Right atrium auricular region (tissue), 2 donors: Measurements from ENCODE around the gene STK32B. TPM values are rescaled to one million over a fixed set of nuclear protein-coding genes. Genes with fewer than 3 reads are reported as not detected.
A peak's percentile ranks its signal among the peaks of the same experiment; 100 is the strongest.

Source experiments
- DNase-seq: peaks from one replicate; pipeline ENCODE4 v3.0.0-alpha.2; 2019; ENCODE audit warnings: low spot score
- H3K27ac ChIP-seq, 2 donors: fragments of 200-600 bp; sonication (generic); 1 replicate in 1 of 2; 2 replicates in 1 of 2; pipeline ENCODE4 v1.5.1; 2016 to 2019
- H3K27me3 ChIP-seq, 2 donors: fragments of 200-600 bp; sonication (generic); one replicate each; pipeline versions ENCODE4 v1.5.1 to v1.6.0; 2017 to 2019
- H3K36me3 ChIP-seq: fragments of 200-600 bp; sonication (generic); one replicate; pipeline ENCODE4 v1.5.1; 2016
- H3K4me1 ChIP-seq, 2 donors: fragments of 200-600 bp; sonication (generic); one replicate each; pipeline versions ENCODE4 v1.5.1 to v1.6.0; 2017 to 2019
- H3K4me3 ChIP-seq, 2 donors: fragments of 200-600 bp; sonication (generic); 1 replicate in 1 of 2; 2 replicates in 1 of 2; pipeline ENCODE4 v1.5.1; 2017 to 2019; ENCODE audit warnings: mild to moderate bottlenecking in 1 of 2, moderate library complexity in 1 of 2
- H3K9me3 ChIP-seq, 2 donors: fragments of 200-600 bp; sonication (generic); one replicate each; pipeline ENCODE4 v1.5.1; 2019
- total RNA-seq, 2 donors: library from RNA; depleted of rRNA; stranded (reverse); fragments of >200 nt; gene quantifications; one replicate each; pipeline ENCODE4 v1.1.0, GENCODE V29; 2016
- TF ChIP-seq, protein P1 (sequence below), 2 donors: fragments of 200-600 bp; sonication (generic); IDR thresholded peaks; one replicate each; pipeline ENCODE4 v1.5.1; 2019; ENCODE audit warnings: antibody characterized with exemption in 2 of 2

Gene STK32B
- total RNA-seq, 2 donors from 2014 or later: 0.31 to 0.59 TPM

DNA sequence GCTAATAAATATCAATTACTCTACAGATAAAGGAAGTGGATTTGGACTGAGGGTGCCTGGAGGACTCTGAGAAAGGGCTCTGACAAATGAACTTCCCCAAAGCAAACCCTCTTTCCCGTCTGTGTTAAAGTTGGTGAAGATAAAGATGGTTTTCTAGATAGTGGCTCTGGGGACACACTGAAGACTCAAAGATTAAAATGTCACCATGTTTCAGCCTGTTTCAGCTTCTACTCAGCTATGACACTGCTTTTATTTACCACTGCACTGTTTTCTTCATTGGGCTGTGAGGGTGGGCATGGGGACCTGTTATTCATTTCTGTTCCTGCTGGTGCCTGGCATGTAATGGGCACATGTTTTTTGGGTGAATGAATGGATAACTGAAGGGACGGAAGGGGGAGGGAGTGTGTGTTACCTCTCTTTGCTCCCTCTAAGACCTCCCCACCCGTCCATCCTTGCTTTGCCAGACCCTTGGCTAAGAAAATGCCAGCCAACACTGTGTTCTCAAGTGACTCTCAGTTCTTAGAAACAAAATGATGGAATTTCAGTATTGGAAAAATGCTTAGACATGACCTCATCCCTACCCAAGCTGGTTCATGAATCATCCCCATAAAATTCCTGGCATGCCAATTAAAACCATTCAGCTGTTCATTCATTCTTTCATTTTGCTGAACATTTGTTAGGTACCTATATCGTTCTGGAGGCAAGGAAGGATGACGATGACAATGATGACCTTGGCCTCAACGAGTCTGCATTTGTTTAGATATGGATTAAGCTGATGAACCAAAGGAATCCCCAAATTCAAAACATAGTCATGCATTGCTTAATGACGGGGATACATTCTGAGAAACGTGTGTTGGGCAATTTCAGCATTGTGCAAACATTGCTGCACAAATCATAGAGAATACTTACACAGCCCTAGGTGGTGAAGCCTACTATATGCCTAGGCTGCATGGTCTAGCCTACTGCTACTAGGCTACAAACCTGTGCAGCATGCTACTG is 13.4 kb upstream of the STK32B start:
- Histone ChIP-seq H3K27ac (no peak overlapping the region), H3K9me3 (no peaks in the 10 kb centered on the region), H3K36me3 (no peaks in the 10 kb centered on the region), H3K4me1 (peaks cover 0 to 23% of the 10 kb centered on the region in 2 donors), H3K27me3 (no peaks in the 10 kb centered on the region), H3K4me3 (no peak overlapping the region)
- DNase-seq: no peak
- TF ChIP-seq, protein P1, sequence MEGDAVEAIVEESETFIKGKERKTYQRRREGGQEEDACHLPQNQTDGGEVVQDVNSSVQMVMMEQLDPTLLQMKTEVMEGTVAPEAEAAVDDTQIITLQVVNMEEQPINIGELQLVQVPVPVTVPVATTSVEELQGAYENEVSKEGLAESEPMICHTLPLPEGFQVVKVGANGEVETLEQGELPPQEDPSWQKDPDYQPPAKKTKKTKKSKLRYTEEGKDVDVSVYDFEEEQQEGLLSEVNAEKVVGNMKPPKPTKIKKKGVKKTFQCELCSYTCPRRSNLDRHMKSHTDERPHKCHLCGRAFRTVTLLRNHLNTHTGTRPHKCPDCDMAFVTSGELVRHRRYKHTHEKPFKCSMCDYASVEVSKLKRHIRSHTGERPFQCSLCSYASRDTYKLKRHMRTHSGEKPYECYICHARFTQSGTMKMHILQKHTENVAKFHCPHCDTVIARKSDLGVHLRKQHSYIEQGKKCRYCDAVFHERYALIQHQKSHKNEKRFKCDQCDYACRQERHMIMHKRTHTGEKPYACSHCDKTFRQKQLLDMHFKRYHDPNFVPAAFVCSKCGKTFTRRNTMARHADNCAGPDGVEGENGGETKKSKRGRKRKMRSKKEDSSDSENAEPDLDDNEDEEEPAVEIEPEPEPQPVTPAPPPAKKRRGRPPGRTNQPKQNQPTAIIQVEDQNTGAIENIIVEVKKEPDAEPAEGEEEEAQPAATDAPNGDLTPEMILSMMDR (IDR thresholded peaks at IDR 0.05): no peak

DNA sequence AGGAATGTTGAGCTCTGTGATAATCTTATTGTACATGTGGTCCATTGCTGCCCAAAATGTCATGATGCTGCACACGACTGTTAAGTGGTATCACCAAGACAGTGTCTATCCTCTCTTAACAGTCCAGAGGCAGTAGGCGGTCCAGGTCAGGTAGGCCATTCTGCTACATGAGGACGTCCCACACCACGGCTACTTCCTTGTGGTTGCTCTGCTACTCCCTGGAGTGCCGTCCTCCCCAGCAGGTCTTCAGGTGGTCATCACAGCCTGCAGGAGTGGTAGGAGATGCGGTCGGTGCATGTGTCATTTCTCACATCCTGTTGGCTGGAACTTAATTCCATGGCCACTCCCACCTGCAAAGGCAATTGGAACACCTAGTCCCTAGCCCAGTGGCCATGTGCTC is 11.5 kb upstream of the STK32B start:
- Histone ChIP-seq H3K4me3 (no peak overlapping the region), H3K27me3 (no peaks in the 10 kb centered on the region), H3K27ac (no peak overlapping the region), H3K4me1 (peaks cover 0 to 6% of the 10 kb centered on the region in 2 donors), H3K9me3 (no peaks in the 10 kb centered on the region), H3K36me3 (no peaks in the 10 kb centered on the region)
- TF ChIP-seq, protein P1 (IDR thresholded peaks at IDR 0.05): no peak
- DNase-seq: no peak

- H3K4me3 ChIP-seq: no peak overlapping the region
- H3K27me3 ChIP-seq: no peaks in the 10 kb centered on the region
- TF ChIP-seq, protein P1 (IDR thresholded peaks at IDR 0.05): no peak
- no peaks in the 10 kb centered on the region for H3K36me3 ChIP-seq
- no peaks in the 10 kb centered on the region for H3K9me3 ChIP-seq
- H3K27ac ChIP-seq: no peak overlapping the region
- peaks cover 0 to 5% of the 10 kb centered on the region in 2 donors for H3K4me1 ChIP-seq
- no peak for DNase-seq
Measured at GRCh38 chr4:5040856-5041620, 10.2 kb upstream of the STK32B start.

- no peaks in the 10 kb centered on the region for H3K9me3 ChIP-seq
- H3K4me1 ChIP-seq: peaks cover 0 to 5% of the 10 kb centered on the region in 2 donors
- TF ChIP-seq, protein P1 (IDR thresholded peaks at IDR 0.05): no peak
- no peaks in the 10 kb centered on the region for H3K36me3 ChIP-seq
- DNase-seq: no peak
- H3K27me3 ChIP-seq: no peaks in the 10 kb centered on the region
- no peak overlapping the region for H3K27ac ChIP-seq
- no peak overlapping the region for H3K4me3 ChIP-seq
Measured at GRCh38 chr4:5041699-5042098, 9.6 kb upstream of the STK32B start.

- H3K4me1 ChIP-seq: peaks cover 0 to 5% of the 10 kb centered on the region in 2 donors
- H3K4me3 ChIP-seq: no peak overlapping the region
- H3K36me3 ChIP-seq: no peaks in the 10 kb centered on the region
- H3K9me3 ChIP-seq: no peaks in the 10 kb centered on the region
- peak; percentile 49 for DNase-seq
- H3K27ac ChIP-seq: no peak overlapping the region
- TF ChIP-seq, protein P1 (IDR thresholded peaks at IDR 0.05): no peak
- no peaks in the 10 kb centered on the region for H3K27me3 ChIP-seq
Measured at GRCh38 chr4:5043579-5043978, 7.7 kb upstream of the STK32B start.
